ENCODE results near the gene HOMEZ.

DNA sequence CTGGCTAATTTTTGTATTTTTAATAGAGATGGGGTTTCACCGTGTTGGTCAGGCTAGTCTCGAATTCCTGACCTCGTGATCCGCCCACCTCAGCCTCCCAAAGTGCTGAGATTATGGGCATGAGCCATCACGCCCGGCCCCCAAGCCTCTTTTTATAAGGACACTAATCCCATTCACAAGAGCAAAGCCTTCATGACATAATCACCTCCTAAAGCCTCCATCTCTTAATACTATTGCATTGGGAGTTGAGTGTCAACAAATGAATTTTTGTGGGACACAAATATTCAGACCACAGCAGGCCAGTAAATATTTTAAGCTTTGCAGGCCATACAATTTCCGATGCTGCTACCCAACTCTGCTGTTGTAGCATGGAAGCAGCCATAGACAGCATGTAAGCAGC, 37.3 kb downstream of the HOMEZ start:
- TF ChIP-seq, protein P1, sequence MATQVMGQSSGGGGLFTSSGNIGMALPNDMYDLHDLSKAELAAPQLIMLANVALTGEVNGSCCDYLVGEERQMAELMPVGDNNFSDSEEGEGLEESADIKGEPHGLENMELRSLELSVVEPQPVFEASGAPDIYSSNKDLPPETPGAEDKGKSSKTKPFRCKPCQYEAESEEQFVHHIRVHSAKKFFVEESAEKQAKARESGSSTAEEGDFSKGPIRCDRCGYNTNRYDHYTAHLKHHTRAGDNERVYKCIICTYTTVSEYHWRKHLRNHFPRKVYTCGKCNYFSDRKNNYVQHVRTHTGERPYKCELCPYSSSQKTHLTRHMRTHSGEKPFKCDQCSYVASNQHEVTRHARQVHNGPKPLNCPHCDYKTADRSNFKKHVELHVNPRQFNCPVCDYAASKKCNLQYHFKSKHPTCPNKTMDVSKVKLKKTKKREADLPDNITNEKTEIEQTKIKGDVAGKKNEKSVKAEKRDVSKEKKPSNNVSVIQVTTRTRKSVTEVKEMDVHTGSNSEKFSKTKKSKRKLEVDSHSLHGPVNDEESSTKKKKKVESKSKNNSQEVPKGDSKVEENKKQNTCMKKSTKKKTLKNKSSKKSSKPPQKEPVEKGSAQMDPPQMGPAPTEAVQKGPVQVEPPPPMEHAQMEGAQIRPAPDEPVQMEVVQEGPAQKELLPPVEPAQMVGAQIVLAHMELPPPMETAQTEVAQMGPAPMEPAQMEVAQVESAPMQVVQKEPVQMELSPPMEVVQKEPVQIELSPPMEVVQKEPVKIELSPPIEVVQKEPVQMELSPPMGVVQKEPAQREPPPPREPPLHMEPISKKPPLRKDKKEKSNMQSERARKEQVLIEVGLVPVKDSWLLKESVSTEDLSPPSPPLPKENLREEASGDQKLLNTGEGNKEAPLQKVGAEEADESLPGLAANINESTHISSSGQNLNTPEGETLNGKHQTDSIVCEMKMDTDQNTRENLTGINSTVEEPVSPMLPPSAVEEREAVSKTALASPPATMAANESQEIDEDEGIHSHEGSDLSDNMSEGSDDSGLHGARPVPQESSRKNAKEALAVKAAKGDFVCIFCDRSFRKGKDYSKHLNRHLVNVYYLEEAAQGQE (IDR thresholded peaks at IDR 0.05; ENCODE audit: low read depth): no peak
- TF ChIP-seq CEBPB (IDR thresholded peaks at IDR 0.05): no peak
- TF ChIP-seq ZBTB7A (IDR thresholded peaks at IDR 0.05; ENCODE audit: low read depth): no peak
- no peak for TF ChIP-seq YY1 (IDR thresholded peaks at IDR 0.05; ENCODE audit: low read depth)
- TF ChIP-seq CREB1 (IDR thresholded peaks at IDR 0.05; ENCODE audit: low read depth): no peak
- TF ChIP-seq TAF1 (IDR thresholded peaks at IDR 0.05; ENCODE audit: low read depth): no peak
- TF ChIP-seq RAD21 (IDR thresholded peaks at IDR 0.05; ENCODE audit: low read depth): no peak
- no peak for TF ChIP-seq FOXM1 (IDR thresholded peaks at IDR 0.05; ENCODE audit: borderline replicate concordance, low read depth)
